Ramos (cell line): ENCODE results near the gene SPTB.

Source experiments
- in situ Hi-C: fragments of 300-500 bp; cut with MboI; formaldehyde crosslinking; loops from one replicate; pipeline ENCODE4 v1.14.3; 2022; ENCODE audit warnings: low sequenced_read_pairs; ENCODE audit not compliant: unreplicated experiment

The SPTB gene

GRCh38 chr14:64855721-64856528, 23.8 kb downstream of the SPTB start:
- in situ Hi-C loops, result no loop called here

DNA sequence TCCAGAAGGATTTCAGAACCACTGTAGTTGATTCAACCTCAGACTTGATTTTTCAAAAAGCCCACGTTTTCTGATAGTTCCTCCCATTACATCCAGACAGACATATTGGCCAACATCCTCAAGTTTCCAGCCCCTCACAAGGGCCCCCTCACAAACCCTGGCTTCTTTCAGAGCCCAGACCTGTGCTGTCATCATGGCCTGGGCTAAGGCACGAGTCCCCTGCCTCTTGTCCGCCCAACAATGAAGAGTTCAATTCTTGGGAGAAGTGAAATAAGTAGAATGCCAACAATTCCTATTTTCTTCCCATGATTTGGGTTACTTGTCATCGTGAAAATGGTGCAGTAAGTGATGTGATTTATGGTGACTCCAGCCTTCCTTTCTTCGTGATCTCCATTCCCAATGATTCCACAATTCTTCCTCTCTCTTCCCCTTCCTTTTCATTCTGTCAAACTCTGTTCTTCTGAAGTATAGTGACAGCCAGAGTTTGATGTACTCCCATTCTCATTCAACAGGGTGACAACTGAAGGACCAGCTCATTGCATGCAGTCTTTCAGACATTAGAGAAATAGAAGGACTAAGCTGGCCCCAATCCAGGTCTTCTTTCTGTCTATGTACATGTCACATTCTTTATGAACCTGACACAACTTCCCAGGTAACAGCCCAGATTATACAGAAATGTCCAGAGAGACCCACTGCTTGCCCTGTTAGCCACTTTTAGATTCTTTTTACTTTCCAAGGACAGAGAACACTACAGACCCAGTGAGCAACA, 29.2 kb downstream of the SPTB start:
- in situ Hi-C loops, result no loop called here

DNA sequence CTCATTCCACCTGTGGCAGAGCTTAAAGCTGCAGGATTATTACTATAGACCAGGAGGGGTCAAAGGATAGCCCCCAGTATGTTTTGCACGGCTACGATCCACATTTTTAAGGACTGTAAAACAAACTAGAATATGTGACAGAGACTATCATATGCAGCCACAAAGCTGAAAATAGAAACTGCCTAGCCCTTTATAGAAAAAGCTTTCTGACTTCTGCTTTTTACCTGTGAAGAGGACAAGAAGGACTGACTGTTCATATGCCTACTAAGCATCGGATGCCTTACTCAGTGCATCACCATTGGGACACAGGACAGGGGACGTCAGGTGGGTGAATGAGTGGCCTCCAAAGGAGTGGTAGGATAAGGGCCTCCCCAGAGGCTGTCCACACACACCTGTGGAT, 29.8 kb downstream of the SPTB start:
- in situ Hi-C loops, result no loop called here

DNA sequence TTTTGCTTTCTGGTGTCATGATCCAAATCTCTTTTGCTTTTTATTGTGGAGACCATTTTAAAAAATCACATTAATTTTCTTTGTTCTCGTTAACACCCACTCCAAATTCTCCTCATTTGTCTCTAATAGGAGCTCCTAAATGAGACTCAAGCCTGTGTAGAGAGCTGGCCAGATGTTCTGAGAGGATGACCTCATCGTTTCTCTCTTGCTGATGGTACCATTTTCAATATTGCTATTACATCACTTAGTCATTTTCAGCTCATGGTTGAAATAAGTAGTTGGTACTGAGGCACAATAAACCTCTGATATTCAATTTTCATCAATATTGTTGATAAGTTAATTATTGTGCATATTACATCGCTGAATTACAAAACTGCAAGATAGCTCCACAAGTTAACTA, 31.5 kb downstream of the SPTB start:
- in situ Hi-C loops, result no loop called here

DNA sequence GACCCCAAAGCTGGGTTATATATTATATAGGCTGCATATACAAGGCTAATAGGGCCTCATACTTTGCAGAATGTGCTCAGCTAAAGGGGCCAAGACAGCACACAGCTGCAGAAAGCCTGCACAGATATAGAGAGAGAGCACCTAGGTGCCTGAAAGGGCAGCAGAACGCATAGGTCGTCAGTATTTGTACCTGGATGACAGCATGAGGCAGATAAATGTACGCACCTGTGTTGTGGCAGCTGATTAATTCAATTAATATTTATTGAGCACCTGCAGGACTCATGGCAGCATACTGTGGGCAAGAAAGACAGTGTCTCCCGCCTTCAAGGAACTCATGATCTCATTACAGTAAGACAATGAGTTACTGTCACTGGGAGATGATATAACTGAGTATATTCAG, 33.4 kb downstream of the SPTB start:
- in situ Hi-C loops, result no loop called here

DNA sequence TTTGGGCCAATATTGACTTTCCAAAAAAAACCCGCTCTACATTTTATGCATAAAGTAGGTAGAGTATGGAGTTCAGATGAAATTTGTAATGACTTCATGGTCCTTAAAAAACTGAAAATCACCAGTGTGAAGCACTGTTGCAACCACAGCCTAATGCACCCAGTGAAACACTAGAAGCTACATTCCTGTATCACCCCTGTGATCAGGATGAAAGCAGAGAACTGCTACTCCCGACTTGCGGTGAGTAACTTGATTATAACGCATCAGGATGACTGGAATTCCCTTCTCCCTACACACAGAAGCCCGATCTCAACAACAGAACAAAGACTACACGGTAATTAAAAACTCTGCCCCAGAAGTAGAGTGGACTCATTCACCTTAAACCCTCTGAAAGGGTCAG, 33.8 kb downstream of the SPTB start:
- in situ Hi-C loops, result no loop called here

GRCh38 chr14:64844969-64845536, 34.7 kb downstream of the SPTB start:
- in situ Hi-C loops, result no loop called here

DNA sequence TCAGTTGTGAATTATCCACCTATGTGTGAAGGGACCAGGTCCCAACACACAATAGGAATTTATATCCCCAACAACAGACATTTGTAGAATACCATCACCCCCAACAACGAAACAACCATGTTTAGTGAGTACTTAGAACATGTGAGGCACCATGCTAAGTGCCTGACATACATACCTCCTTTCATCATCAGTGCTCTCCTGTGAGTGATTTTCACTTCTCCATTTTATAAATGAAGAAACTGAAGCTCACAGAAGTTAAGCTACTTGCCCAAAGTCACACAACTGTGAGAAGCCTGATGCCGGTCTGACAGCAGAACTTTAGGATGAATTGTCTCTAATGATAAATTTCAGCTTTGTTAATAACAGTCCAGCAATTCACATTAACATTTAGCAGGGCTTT, 35.4 kb downstream of the SPTB start:
- in situ Hi-C loops, result no loop called here

DNA sequence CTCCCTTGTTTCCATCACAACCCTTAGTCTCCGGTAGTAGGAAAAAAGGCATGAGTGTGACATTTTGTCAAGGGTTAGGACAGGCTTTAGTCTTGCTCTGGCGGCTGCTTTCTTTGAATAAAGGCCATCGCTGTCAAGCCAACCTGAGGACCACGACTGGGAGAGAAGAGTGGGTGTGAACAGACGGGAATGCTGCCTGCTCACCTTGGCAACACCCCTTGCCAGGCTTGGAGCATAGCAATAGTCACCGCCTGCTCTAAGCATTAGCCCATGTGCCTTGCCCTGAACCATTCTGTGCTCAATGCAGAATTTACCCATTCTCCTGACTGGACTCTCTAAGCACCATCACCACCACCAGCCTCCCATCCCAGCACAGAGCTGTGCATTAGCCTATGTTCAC, 36.2 kb downstream of the SPTB start:
- in situ Hi-C loops, result no loop called here

GRCh38 chr14:64841772-64842750, 37.6 kb downstream of the SPTB start:
- in situ Hi-C loops, result no loop called here

- in situ Hi-C loops, result no loop called here
These were observed 38.5 kb downstream of the SPTB start for GRCh38 chr14:64841121-64841651.

DNA sequence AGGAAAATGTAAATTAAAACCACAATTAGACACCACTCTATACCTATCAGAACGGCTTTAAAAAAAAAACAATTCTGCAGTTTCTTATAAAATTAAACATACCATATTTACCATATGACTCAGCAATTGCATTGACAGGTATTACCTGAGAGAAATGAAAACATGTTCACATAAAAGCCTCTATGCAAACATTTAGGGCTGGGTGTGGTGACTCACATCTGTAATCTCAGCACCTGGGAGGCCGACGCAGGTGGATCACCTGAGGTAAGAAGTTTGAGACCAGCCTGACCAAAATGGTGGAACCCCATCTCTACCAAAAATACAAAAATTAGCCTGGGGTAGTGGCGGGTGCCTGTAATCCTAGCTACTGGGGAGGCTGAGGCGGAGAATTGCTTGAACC, 41.1 kb downstream of the SPTB start:
- in situ Hi-C loops, result no loop called here

DNA sequence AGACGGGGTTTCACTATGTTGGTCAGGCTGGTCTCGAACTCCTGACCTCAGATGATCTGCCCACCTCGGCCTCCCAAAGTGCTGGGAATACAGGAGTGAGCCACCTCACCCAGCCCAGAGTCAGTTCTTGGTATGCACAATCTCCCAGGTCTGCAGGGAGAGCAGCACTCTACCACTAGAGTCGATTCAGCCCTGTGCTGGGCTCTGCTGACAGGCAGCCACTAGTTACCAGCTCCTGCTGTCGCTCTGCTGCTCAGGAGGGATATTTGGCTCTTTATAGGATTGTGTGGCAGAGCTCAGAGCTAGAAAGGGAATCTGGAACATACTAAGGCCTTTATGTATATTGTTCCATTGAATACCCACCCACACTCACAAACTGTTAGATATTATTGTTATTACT, 44.3 kb downstream of the SPTB start:
- in situ Hi-C loops, result no loop called here

- in situ Hi-C loops, result no loop called here
These were observed 44.7 kb downstream of the SPTB start for GRCh38 chr14:64834965-64835364.

DNA sequence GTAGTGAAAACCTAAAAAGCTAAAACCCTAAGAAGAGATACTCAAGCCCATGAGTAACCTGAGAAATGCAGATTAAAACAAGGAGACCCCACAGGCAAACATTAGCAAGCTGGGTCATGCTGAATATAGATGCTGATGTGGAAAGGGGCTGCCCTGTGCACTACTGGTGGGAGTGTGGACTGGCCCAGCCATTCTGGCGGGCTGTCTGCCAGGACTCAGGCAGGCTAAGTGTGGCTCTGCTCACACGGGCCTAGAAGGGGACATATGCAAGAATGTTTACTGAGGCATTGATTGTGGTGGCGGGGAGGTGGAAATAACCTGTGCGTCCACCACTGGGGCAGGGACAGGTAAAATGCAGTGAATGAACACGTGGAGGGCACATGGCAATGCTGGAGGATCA, 48.3 kb downstream of the SPTB start:
- in situ Hi-C loops, result no loop called here

- in situ Hi-C loops, result no loop called here
These were observed 48.7 kb downstream of the SPTB start for GRCh38 chr14:64830961-64831360.

DNA sequence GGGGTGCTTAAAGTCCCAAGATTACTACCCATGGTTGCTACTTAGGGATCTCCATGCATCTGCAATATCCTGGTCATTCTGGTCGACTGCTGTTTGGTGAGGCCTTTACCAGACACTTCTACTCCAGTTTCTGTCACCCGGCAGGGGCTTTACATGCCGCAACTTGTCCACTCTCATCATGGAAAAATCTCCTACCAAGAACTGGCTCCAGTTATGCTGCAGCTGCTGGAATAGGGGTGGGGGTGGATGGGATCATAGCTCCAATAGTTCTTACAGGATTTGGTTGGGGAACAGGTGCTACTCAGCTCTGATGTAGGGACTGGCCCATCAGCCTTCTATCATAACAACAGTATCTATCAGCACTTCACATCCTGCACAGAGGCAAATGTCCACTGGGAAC, 51.6 kb downstream of the SPTB start:
- in situ Hi-C loops, result no loop called here

DNA sequence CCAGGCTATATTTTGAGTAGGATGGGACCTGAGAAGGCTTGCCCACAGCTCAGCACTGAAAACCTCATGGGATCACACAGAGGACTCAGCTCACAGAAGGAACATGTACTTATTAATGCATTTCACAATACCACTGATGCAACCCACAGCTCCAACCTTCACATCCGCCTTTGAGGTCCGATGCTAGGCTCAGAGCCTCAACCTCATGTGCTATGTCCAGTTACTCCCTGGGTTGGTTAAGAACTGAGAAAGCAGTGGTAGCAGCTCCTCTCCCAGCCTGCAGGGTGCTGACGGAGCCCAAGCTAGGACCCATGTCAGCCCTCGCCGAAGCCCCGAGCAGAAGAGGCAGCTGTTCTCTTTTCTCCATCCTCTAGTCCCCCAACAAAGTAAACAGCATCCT, 52.9 kb downstream of the SPTB start:
- in situ Hi-C loops, result no loop called here

DNA sequence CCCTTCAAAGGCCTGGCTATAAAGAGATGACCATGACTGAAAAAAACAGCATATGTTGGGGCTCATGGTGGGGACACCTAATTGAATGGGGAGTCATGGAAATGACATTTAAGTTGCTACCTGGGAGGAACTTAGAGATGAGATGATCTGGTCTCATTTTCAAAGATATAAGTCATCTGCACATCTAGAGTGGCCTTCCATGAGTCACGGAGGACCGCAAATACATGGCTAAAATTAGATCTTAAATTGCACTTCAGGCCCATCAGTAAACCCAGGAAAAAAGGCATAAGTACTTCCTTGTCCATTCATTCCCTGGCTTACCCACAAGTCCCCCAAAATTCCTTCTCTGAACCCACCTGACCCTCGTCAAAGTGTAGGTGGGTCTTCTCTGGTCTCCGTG, 53.4 kb downstream of the SPTB start:
- in situ Hi-C loops, result no loop called here

GRCh38 chr14:64825509-64825908, 54.2 kb downstream of the SPTB start:
- in situ Hi-C loops, result no loop called here
